NCI-H446 treated with DMSO at 0.1 percent for 48 hours (cell line): ENCODE results near the gene HCAR2.
"Not testable (repeated sequence)": the region's sequence is repeated elsewhere in the genome, so short reads cannot be mapped to it uniquely, and the experiment has no call there.

Experiments used
- DNase-seq: peaks from one replicate; lab custom pipeline; 2025; lab: John Stamatoyannopoulos, UW

Gene HCAR2

GRCh38 chr12:122702890-122703611 is at the start of gene HCAR2:
Gene HCAR2 (minus strand): TSS chr12:122703357. CDS start chr12:122703283, 74 bp downstream.
- DNase-seq = not testable (repeated sequence)

GRCh38 chr12:122752464-122753318 is 49.5 kb upstream of the HCAR2 start, which contains the start of gene DENR:
Gene DENR (plus strand): TSS chr12:122752824. CDS start chr12:122753702, 878 bp downstream.
- peak; percentile 92 for DNase-seq

- not testable (repeated sequence) for DNase-seq
Observed at GRCh38 chr12:122750781-122751515, 47.8 kb upstream of the HCAR2 start.

- DNase-seq = no peak
Observed at GRCh38 chr12:122749569-122750332, 46.6 kb upstream of the HCAR2 start.

- no peak for DNase-seq
Observed at GRCh38 chr12:122747224-122748135, 44.3 kb upstream of the HCAR2 start.

GRCh38 chr12:122743895-122744525 is 40.9 kb upstream of the HCAR2 start:
- DNase-seq = no peak

GRCh38 chr12:122740351-122740750 is 37.2 kb upstream of the HCAR2 start:
- DNase-seq = no peak

- DNase-seq = no peak
Observed at GRCh38 chr12:122738571-122738970, 35.4 kb upstream of the HCAR2 start.

- no peak for DNase-seq
Observed at GRCh38 chr12:122732611-122733010, 29.5 kb upstream of the HCAR2 start.

GRCh38 chr12:122732170-122732569 is 29.0 kb upstream of the HCAR2 start:
- DNase-seq = no peak

GRCh38 chr12:122730215-122731014 is 27.3 kb upstream of the HCAR2 start, which contains the start of gene HCAR1:
Gene HCAR1 (minus strand): TSS chr12:122730844. CDS start chr12:122730339, 505 bp downstream.
- no peak for DNase-seq

GRCh38 chr12:122729583-122730214 is 26.5 kb upstream of the HCAR2 start:
- no peak for DNase-seq

GRCh38 chr12:122726080-122726558 is 23.0 kb upstream of the HCAR2 start:
- DNase-seq = no peak

- no peak for DNase-seq
Observed at GRCh38 chr12:122725452-122726079, 22.4 kb upstream of the HCAR2 start.

GRCh38 chr12:122724641-122725243 is 21.6 kb upstream of the HCAR2 start:
- DNase-seq = no peak

- DNase-seq = no peak
Observed at GRCh38 chr12:122722387-122722786, 19.2 kb upstream of the HCAR2 start.

- no peak for DNase-seq
Observed at GRCh38 chr12:122721057-122721545, 17.9 kb upstream of the HCAR2 start.
